Measurements from ENCODE around the gene GMPR. TPM values are rescaled to one million over a fixed set of nuclear protein-coding genes. Genes with fewer than 3 reads are reported as not detected.

Gene GMPR
- total and polyA plus RNA-seq, 10 of the 15 experiments (the other 5 are each of a cell fraction or from before 2014, with no cell fraction given), result 0.15 to 1.8 (median 0.49) TPM; not detected in 1

DNA sequence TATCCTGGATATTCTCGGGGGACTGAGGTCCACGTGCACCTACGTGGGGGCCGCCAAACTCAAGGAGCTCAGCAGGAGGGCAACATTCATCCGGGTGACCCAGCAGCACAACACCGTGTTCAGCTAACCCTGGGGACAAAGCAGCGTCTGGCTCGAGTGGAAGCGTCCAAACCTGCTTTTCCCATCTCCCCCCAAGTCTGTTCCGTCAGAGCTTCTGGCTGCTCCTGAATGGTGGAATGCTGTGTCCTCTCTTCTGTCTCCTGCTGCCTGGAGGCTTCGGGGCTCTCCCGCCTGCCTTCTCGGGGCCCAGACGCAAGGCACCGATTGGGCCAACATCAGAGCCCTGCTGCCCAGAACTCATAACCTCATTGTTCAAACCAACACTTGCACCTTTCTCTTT lies 56.7 kb downstream of the GMPR start:
- no peak overlapping the region for H3K9ac ChIP-seq (ENCODE audit: control insufficient read depth, insufficient read depth, low read length)
- CTCF ChIA-PET, result interaction anchor here (0.7 to 4.0 kb wide), 3 partner anchors 10 to 194 kb away, joined by 3 to 18 read pairs (median 3); no protein-coding TSS in a partner anchor

More for the DNA sequence above, 56.7 kb downstream of the GMPR start:
- no peak overlapping the region for H2AFZ ChIP-seq (ENCODE audit: control insufficient read depth, low read depth, low read length)
- RAD21 ChIA-PET (ENCODE audit: unreplicated experiment), result no interaction called here
- H3K27me3 ChIP-seq (replicated peaks in 1 of 2; ENCODE audit: control insufficient read depth in 2 of 2, insufficient read depth in 2 of 2, low read length in 1 of 2), result no peaks in the 10 kb centered on the region
- ATAC-seq (no peak), DNase-seq (ENCODE audit: low read depth, low spot score) (no peak), FAIRE-seq (no peak)
- H3K9me3 ChIP-seq (replicated peaks; ENCODE audit: control insufficient read depth, insufficient read depth, low read length), result no peaks in the 10 kb centered on the region
- H4K20me1 ChIP-seq (ENCODE audit: control insufficient read depth, insufficient read depth), result no peaks in the 10 kb centered on the region
- no peak overlapping the region for H3K4me3 ChIP-seq
- POLR2A ChIA-PET, result no interaction called here
- H3K36me3 ChIP-seq (ENCODE audit: control insufficient read depth in 2 of 2, insufficient read depth in 2 of 2, low read length in 1 of 2), result no peaks in the 10 kb centered on the region
- intact Hi-C loops (cut with micrococcal nuclease; ENCODE audit: unreplicated experiment), result no loop called here
- in situ Hi-C loops (cut with MboI), result no loop called here
- no peaks in the 10 kb centered on the region for H3K4me1 ChIP-seq (ENCODE audit: control insufficient read depth, insufficient read depth, low read length)
- TF ChIP-seq TBL1XR1 (IDR thresholded peaks at IDR 0.05; ENCODE audit: low read depth, low read length) (no peak), GABPA (IDR thresholded peaks at IDR 0.05; ENCODE audit: low read depth) (no peak), ATF7 (IDR thresholded peaks at IDR 0.05; ENCODE audit: low read depth) (no peak), BACH1 (IDR thresholded peaks at IDR 0.05; ENCODE audit: borderline replicate concordance) (no peak), NR2C2 (IDR thresholded peaks at IDR 0.05; ENCODE audit: borderline replicate concordance, control insufficient read depth, insufficient read length, low read depth) (no peak), EGR1 (IDR thresholded peaks at IDR 0.05; ENCODE audit: borderline replicate concordance in 1 of 2, low read depth in 2 of 2, low read length in 2 of 2) (no peak), SPI1 (IDR thresholded peaks at IDR 0.05; ENCODE audit: borderline replicate concordance, insufficient read depth, low read depth, low read length) (no peak), KDM1A (IDR thresholded peaks at IDR 0.05; ENCODE audit: borderline replicate concordance) (no peak), HDAC6 (IDR thresholded peaks at IDR 0.05; ENCODE audit: unreplicated experiment) (no peak), PAX5 (IDR thresholded peaks at IDR 0.05; ENCODE audit: borderline replicate concordance, low read depth, low read length) (no peak), BRCA1 (IDR thresholded peaks at IDR 0.05; ENCODE audit: low read depth, low read length) (no peak), RAD21 (IDR thresholded peaks at IDR 0.05; ENCODE audit: insufficient read depth, low read depth, low read length) (no peak)
- TF ChIP-seq, protein P1, sequence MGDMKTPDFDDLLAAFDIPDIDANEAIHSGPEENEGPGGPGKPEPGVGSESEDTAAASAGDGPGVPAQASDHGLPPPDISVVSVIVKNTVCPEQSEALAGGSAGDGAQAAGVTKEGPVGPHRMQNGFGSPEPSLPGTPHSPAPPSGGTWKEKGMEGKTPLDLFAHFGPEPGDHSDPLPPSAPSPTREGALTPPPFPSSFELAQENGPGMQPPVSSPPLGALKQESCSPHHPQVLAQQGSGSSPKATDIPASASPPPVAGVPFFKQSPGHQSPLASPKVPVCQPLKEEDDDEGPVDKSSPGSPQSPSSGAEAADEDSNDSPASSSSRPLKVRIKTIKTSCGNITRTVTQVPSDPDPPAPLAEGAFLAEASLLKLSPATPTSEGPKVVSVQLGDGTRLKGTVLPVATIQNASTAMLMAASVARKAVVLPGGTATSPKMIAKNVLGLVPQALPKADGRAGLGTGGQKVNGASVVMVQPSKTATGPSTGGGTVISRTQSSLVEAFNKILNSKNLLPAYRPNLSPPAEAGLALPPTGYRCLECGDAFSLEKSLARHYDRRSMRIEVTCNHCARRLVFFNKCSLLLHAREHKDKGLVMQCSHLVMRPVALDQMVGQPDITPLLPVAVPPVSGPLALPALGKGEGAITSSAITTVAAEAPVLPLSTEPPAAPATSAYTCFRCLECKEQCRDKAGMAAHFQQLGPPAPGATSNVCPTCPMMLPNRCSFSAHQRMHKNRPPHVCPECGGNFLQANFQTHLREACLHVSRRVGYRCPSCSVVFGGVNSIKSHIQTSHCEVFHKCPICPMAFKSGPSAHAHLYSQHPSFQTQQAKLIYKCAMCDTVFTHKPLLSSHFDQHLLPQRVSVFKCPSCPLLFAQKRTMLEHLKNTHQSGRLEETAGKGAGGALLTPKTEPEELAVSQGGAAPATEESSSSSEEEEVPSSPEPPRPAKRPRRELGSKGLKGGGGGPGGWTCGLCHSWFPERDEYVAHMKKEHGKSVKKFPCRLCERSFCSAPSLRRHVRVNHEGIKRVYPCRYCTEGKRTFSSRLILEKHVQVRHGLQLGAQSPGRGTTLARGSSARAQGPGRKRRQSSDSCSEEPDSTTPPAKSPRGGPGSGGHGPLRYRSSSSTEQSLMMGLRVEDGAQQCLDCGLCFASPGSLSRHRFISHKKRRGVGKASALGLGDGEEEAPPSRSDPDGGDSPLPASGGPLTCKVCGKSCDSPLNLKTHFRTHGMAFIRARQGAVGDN (IDR thresholded peaks at IDR 0.05), result no peak
- TF ChIP-seq, protein P2, sequence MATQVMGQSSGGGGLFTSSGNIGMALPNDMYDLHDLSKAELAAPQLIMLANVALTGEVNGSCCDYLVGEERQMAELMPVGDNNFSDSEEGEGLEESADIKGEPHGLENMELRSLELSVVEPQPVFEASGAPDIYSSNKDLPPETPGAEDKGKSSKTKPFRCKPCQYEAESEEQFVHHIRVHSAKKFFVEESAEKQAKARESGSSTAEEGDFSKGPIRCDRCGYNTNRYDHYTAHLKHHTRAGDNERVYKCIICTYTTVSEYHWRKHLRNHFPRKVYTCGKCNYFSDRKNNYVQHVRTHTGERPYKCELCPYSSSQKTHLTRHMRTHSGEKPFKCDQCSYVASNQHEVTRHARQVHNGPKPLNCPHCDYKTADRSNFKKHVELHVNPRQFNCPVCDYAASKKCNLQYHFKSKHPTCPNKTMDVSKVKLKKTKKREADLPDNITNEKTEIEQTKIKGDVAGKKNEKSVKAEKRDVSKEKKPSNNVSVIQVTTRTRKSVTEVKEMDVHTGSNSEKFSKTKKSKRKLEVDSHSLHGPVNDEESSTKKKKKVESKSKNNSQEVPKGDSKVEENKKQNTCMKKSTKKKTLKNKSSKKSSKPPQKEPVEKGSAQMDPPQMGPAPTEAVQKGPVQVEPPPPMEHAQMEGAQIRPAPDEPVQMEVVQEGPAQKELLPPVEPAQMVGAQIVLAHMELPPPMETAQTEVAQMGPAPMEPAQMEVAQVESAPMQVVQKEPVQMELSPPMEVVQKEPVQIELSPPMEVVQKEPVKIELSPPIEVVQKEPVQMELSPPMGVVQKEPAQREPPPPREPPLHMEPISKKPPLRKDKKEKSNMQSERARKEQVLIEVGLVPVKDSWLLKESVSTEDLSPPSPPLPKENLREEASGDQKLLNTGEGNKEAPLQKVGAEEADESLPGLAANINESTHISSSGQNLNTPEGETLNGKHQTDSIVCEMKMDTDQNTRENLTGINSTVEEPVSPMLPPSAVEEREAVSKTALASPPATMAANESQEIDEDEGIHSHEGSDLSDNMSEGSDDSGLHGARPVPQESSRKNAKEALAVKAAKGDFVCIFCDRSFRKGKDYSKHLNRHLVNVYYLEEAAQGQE (IDR thresholded peaks at IDR 0.05; ENCODE audit: low read depth, low read length), result no peak
- TF ChIP-seq, protein P3, sequence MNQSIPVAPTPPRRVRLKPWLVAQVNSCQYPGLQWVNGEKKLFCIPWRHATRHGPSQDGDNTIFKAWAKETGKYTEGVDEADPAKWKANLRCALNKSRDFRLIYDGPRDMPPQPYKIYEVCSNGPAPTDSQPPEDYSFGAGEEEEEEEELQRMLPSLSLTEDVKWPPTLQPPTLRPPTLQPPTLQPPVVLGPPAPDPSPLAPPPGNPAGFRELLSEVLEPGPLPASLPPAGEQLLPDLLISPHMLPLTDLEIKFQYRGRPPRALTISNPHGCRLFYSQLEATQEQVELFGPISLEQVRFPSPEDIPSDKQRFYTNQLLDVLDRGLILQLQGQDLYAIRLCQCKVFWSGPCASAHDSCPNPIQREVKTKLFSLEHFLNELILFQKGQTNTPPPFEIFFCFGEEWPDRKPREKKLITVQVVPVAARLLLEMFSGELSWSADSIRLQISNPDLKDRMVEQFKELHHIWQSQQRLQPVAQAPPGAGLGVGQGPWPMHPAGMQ (IDR thresholded peaks at IDR 0.05; ENCODE audit: borderline replicate concordance), result no peak
- H3K27ac ChIP-seq (ENCODE audit: control insufficient read depth, insufficient read depth), result no peak overlapping the region
- no TSS peak for BruUV-seq (replicated peaks)
- 79% methylated on average over 15 of the region's 15 CpGs for WGBS (ENCODE audit: insufficient coverage, insufficient replicate concordance, low lambda C conversion rate, missing lambda C conversion rate)
- H3K4me2 ChIP-seq (ENCODE audit: control insufficient read depth, insufficient read depth), result no peak overlapping the region
- SMC1A ChIA-PET (ENCODE audit: uncharacterized antibody, unreplicated experiment), result no interaction called here
- H3K79me2 ChIP-seq (ENCODE audit: control insufficient read depth, insufficient read depth, low read length), result no peaks in the 10 kb centered on the region
